ENCODE results near the gene WNK2.
"Not testable (repeated sequence)": the region's sequence is repeated elsewhere in the genome, so short reads cannot be mapped to it uniquely, and the experiment has no call there.

The WNK2 gene

GRCh38 chr9:93315118-93315517 lies 131.2 kb downstream of the WNK2 start:
- DNase-seq: no peak

DNA sequence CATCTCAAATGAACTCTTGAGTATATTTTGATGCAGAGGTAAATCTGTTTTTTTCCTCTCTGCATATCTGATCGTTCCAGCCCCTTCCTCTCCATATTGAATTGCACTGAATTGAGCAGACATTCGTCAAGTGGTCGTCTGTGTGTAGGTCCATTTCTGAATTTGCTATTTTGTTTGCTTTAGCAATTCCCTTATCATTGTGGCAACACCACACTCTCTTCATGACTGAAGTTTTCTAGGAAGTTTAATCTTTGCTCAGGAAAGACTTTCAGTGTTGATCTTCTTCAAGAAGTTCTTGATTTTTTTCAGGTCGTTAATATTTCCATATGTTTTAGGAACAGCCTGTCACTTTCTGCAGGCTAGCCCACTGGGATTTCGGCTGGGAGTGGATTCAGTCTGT lies 132.0 kb downstream of the WNK2 start:
- DNase-seq: no peak

DNA sequence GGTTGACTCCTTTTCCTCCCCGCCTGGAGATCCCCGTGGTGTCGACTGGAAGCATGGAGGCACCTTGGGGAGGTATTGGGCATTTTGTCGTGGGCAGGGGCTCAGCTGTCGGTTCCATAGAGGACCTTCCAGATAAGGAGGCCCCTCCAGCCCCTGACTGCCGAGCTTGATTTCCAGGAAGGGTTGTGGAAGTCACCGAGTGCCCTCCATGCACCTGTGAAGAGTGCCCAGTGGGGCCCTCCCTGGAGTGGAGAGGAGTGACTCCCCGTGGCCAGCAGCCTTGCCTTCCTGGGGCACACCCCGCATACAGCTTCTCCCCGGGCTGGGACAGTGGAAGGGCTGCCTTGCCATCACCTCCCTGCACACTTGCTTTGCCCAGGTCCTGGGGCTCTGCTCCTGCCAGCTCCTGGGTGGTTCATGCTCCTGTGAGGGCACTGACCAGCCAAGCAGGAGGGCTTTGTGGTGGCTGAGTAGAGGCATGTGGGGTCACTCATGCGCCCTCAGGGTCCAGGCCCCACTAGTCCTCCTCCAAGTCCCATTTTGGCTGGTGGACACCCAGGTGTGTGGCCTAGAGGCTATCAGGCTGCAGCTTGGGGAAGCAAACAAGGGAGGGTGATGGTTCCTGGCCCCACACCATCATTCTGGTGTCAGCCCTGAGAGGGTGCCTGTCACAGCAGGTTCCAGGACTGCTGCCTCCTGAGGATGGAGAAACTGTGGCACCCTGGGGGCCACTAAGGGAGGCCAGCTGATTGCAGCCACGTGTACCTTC lies 133.0 kb downstream of the WNK2 start:
- DNase-seq: no peak

- DNase-seq: no peak
These were observed 133.7 kb downstream of the WNK2 start for GRCh38 chr9:93317495-93318094.

GRCh38 chr9:93318480-93318879 lies 134.5 kb downstream of the WNK2 start:
- DNase-seq: no peak

DNA sequence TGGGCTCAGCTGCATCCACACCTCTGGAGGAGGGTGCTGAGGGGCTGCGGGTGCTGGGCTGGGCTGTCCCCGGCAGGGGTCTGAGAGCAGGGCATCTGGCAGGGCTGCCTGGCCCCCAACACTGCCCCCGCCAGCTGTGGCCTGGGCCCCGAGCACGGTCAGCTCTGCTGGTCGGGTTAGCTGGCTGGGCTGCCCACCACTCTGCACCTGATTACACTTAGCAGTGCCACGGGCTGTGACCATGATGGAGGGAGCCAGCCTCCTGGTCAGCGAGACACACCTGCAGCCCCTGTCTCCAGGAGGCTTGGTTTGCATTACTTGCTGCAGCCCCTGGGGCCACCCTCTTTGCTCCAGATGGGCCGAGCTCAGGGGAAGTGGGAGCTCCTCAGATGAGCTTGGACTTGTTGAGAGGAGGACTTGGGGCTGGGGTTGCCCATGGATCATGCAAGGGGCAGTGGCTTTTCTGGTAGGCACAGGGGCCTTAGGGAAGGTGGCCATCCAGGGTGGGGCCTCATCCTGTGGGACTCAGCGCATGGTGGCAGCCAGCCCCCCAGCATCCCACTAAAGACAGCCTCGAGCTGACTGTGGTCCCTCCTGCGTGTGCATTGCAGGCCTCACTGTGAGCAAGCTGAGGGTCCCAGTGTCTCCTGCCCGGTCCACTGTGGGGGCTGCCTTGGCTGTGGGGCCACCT lies 135.5 kb downstream of the WNK2 start:
- DNase-seq: peak; percentile 34

GRCh38 chr9:93319992-93320500 lies 136.1 kb downstream of the WNK2 start:
- DNase-seq: no peak

- no peak for DNase-seq
These were observed 136.8 kb downstream of the WNK2 start for GRCh38 chr9:93320591-93321219.

- DNase-seq: no peak
These were observed 137.3 kb downstream of the WNK2 start for GRCh38 chr9:93321220-93321610.

GRCh38 chr9:93323446-93323954 lies 139.6 kb downstream of the WNK2 start:
- not testable (repeated sequence) for DNase-seq

- no peak for DNase-seq
These were observed 140.4 kb downstream of the WNK2 start for GRCh38 chr9:93324191-93324834.

DNA sequence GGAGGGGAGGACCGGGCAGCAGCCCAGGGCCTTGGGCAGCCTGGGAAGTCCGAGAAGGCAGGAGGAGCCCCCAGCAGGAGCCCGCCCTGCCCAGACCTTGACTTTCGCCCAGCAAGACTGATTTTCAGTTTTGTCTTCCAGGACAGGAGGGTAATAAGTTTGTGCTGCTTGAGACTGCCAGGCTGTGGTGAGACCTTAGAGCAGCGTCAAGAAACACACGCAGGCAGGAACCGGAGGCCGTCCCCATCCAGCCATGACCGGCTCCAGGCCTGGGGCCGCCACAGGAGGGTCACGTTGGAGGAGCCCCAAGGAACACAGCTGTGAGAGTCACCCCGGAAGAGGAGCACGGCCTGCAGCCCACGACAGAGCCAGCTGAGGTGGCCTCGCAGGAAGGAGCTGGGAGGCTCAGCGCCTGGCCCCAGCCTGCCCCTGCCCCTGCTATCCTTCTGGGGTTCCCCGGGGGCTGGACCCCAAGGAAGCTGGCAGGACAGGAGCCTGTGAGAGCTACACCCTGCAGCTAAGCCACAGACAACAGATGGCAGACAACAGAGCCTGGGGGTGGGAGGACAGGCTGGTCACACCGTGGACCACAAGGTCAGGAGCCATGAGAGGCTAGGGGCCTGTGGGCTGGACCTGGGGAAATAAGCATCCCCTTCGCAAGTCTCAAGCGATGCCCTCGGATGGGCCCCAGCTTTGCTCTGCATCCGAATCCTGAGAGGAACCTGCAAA lies 141.5 kb downstream of the WNK2 start:
- DNase-seq: no peak

DNA sequence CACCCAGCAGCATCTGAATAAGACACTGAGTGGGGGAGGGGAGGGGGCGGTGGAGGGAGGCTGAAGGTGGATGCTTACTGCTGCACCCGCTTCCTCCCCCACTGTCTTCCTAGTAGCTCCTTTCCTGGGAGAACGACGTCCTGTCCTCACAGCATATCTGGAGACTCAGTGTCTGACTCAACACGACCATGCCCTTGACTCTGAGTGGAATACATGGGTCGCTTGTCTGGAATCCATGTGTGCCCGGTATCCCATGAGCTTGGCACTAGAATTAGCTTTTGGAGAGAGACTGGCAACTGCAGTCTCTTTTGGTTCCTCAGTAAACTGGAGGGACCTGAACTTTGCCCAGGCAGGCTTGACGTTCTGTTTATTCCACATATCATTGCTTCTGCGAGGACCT lies 142.1 kb downstream of the WNK2 start:
- peak; percentile 32 for DNase-seq

GRCh38 chr9:93326654-93327053 lies 142.7 kb downstream of the WNK2 start:
- DNase-seq: peak; percentile 27

DNA sequence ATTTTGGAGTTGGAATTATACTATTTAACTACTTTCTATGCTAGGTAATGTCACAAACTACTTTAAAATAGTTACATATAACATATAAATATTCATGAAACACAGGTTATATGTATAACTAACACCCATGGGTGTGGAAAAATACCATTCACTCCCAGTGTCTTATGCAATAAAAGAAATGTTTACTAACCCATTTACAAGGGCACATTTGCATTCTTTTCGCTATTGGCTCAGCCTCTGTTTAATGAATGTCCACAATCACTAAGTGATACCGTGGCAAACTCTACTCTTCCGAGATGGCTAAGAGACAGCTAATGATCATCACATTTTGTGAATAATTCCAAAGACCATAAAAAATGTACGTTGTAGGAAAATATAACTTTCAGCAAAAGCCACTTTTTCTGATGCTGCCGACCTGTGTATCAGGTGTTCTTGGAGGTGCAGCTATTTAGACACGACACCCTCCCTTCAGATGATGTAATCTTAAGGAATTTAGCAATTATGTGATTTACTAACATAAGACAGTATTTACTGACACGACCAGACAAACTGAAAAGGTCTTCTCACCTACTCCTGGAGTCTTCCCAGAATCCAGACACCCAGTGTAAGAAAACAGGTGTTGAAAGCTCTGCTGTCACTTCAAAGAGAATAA lies 145.8 kb downstream of the WNK2 start:
- DNase-seq: no peak

DNA sequence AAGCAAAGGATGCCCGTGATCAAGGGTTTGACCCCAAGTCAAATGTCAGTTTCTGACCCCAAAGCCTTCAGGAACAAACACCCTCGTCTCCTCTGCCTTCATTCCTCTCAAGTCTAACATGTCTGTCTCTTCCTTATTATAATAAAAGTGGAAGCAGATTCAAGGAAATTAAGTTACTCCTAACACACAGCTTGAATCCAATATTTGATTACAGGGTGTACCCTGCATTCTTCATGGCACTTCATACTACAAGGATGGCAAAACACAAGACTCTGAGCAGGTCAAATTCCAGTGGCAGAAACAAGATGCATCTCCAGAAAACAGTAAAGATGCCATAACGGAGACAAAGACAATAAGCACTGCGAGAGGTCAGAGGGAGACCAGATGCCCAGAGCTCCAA lies 148.4 kb downstream of the WNK2 start:
- peak; percentile 4 for DNase-seq

GRCh38 chr9:93336720-93337119 lies 152.8 kb downstream of the WNK2 start:
- DNase-seq: peak; percentile 19

- peak; percentile 9 for DNase-seq
These were observed 154.3 kb downstream of the WNK2 start for GRCh38 chr9:93338196-93338595.

- no peak for DNase-seq
These were observed 156.2 kb downstream of the WNK2 start for GRCh38 chr9:93340091-93340490.

GRCh38 chr9:93341820-93342219 lies 157.9 kb downstream of the WNK2 start:
- not testable (repeated sequence) for DNase-seq

DNA sequence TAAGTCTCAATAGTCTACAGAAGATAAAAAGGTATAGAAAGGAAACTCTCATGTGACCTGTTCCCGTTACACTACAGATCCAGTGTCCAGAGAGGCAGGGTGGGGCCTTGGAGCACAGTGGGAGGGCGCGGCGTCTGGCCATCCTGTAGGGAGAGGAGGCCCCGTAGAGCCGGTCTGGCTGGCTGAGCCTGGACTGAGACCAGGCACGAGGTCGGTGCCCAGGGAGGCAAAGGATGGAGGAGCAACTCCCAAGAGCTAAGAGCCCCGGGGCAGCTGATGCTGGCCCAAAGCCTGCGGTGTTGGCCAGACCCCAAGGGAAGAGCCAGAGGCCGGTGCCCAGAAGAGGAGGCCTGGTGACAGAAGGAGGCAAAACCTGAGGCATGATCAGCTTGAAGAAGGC lies 158.5 kb downstream of the WNK2 start:
- DNase-seq: not testable (repeated sequence)
